ENCODE data around the gene CP. TPM values are rescaled to one million over a fixed set of nuclear protein-coding genes. Genes with fewer than 3 reads are reported as not detected.

CP gene
- total and polyA plus RNA-seq, 9 of the 15 experiments (the other 6 are each of a cell fraction or from before 2014, with no cell fraction given) = 0.30 to 0.75 TPM; not detected in 7

DNA sequence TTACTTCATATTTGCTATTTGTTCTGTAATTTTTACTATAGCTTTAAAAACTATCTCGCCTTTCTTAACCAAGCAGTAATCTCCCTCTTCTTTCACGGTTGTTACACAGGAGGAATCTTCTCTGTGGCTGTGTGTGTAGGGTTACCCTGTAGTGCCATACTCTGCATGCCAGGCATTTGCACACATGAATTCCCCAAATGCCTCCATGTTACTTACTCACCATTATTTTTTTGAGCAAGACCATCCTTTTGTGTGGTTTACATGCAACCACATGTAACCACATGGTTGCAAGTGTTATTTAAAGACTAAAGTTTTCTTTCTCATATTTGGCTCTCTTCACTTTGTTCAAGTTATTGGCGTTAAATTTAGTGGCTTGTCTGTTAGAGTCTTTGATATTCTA lies 46.7 kb downstream of the CP start (continued):
- TF ChIP-seq BMI1 (IDR thresholded peaks at IDR 0.05; ENCODE audit: low read length) (no peak), CBFA2T3 (IDR thresholded peaks at IDR 0.05) (no peak)

DNA sequence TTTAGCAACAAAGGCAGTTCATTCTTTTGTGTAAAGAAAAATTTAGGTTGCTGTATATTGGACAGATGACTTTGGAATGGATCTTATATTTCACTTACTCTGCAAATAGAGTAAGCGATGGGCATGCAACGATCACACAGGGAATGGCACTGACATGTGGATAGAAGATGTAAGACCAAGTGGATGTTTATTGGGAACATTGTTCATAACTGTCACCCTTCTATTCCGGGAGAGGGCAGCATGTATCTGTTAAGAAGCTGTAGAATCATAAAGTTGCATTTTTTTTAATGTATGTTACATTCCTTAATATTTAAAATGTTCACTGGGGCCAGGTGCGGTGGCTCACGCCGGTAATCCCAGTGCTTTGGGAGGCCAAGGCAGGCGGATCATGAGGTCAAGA lies 51.0 kb downstream of the CP start:
- in situ Hi-C loops (cut with MboI) = no loop called here
- Histone ChIP-seq H3K27me3 (ENCODE audit: control insufficient read depth in 2 of 2, insufficient read depth in 2 of 2, low read length in 2 of 2) (no peaks in the 10 kb centered on the region), H3K4me2 (ENCODE audit: insufficient read depth, low read length) (no peak overlapping the region), H3K27ac (ENCODE audit: extremely low read depth, low read depth, low read length) (no peak overlapping the region), H3K79me2 (ENCODE audit: control insufficient read depth, insufficient read depth, low read length) (no peaks in the 10 kb centered on the region), H2AFZ (ENCODE audit: low read depth, low read length) (no peak overlapping the region), H3K9me1 (ENCODE audit: control insufficient read depth, insufficient read depth, low read length) (no peaks in the 10 kb centered on the region), H3K36me3 (ENCODE audit: control insufficient read depth, insufficient read depth, low read length) (0 out of 3 replicates have a peak, but pooled peaks cover 4% of the 10 kb centered on the region), H4K20me1 (replicated peaks; ENCODE audit: control insufficient read depth, insufficient read depth, low read length) (no peaks in the 10 kb centered on the region), H3K9ac (ENCODE audit: insufficient read depth in 1 of 2, low read depth in 2 of 2, low read length in 2 of 2) (no peak overlapping the region), H3K4me1 (replicated peaks in 1 of 2; ENCODE audit: control insufficient read depth in 2 of 2, insufficient read depth in 2 of 2, low read length in 2 of 2) (no peaks in the 10 kb centered on the region), H3K4me3 (no peak overlapping the region), H3K9me3 (replicated peaks; ENCODE audit: control insufficient read depth, insufficient read depth, low read depth, low read length) (no peaks in the 10 kb centered on the region)
- ChIA-PET POLR2A (no interaction called here), CTCF (ENCODE audit: low intra/inter-chr PET ratio) (interaction anchor here (0.6 to 2.2 kb wide), 2 partner anchors 20 to 103 kb away, joined by 3 to 10 read pairs; no protein-coding TSS in a partner anchor)
- no peak for ATAC-seq
- BruUV-seq (replicated peaks) = no TSS peak
- no peak for DNase-seq (ENCODE audit: extremely low read depth in 1 of 4, low spot score in 3 of 4)
- intact Hi-C loops (cut with micrococcal nuclease) = no loop called here
- TF ChIP-seq U2AF1 (optimal IDR thresholded peaks at IDR 0.05; ENCODE audit: low read depth, low read length) (no peak), BCL6 (CRISPR knock-in tag; IDR thresholded peaks at IDR 0.05) (no peak), ZNF175 (CRISPR knock-in tag; IDR thresholded peaks at IDR 0.05; ENCODE audit: low read depth) (no peak), BRD9 (IDR thresholded peaks at IDR 0.05; ENCODE audit: low read depth, partially characterized antibody) (no peak)
- no peak for FAIRE-seq
- 77% methylated on average over 6 of the region's 7 CpGs for WGBS (ENCODE audit: insufficient coverage, low coverage, missing lambda C conversion rate)

DNA sequence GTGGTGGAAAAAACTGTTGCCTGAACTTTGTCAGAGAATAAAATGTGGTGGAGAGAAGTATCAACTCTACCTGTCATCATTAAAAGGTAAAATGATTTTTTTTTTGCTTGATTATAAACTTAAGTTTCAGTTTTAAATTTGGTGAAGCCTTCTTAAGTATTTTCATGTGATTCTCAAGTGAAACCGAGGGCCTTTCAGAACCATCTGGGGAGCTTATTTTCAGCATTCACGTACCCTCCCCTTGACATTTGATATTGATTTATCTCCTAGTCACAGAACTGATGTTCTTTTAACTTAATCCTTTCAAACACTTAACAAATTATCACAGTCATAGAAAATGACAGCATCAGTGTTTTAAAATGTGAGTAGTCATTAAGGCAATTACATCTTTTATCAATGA lies 53.7 kb downstream of the CP start:
- H3K9me3 ChIP-seq (replicated peaks; ENCODE audit: control insufficient read depth, insufficient read depth, low read depth, low read length) = no peaks in the 10 kb centered on the region
- H3K4me2 ChIP-seq (ENCODE audit: insufficient read depth, low read length) = no peak overlapping the region
- in situ Hi-C loops (cut with MboI) = no loop called here
- FAIRE-seq = no peak
- ChIA-PET POLR2A (no interaction called here), CTCF (ENCODE audit: low intra/inter-chr PET ratio) (no interaction called here)
- no peak for ATAC-seq
- H3K4me3 ChIP-seq = no peak overlapping the region
- intact Hi-C loops (cut with micrococcal nuclease) = no loop called here
- DNase-seq (ENCODE audit: extremely low read depth in 1 of 4, low spot score in 3 of 4) = no peak
- H3K27ac ChIP-seq (ENCODE audit: extremely low read depth, low read depth, low read length) = no peak overlapping the region
- 35% methylated on average over 2 of the region's 2 CpGs for WGBS (ENCODE audit: insufficient coverage, low coverage, missing lambda C conversion rate)
- TF ChIP-seq TCFL5 (CRISPR knock-in tag; conservative IDR thresholded peaks at IDR 0.05) = no peak
- TF ChIP-seq, protein P1, sequence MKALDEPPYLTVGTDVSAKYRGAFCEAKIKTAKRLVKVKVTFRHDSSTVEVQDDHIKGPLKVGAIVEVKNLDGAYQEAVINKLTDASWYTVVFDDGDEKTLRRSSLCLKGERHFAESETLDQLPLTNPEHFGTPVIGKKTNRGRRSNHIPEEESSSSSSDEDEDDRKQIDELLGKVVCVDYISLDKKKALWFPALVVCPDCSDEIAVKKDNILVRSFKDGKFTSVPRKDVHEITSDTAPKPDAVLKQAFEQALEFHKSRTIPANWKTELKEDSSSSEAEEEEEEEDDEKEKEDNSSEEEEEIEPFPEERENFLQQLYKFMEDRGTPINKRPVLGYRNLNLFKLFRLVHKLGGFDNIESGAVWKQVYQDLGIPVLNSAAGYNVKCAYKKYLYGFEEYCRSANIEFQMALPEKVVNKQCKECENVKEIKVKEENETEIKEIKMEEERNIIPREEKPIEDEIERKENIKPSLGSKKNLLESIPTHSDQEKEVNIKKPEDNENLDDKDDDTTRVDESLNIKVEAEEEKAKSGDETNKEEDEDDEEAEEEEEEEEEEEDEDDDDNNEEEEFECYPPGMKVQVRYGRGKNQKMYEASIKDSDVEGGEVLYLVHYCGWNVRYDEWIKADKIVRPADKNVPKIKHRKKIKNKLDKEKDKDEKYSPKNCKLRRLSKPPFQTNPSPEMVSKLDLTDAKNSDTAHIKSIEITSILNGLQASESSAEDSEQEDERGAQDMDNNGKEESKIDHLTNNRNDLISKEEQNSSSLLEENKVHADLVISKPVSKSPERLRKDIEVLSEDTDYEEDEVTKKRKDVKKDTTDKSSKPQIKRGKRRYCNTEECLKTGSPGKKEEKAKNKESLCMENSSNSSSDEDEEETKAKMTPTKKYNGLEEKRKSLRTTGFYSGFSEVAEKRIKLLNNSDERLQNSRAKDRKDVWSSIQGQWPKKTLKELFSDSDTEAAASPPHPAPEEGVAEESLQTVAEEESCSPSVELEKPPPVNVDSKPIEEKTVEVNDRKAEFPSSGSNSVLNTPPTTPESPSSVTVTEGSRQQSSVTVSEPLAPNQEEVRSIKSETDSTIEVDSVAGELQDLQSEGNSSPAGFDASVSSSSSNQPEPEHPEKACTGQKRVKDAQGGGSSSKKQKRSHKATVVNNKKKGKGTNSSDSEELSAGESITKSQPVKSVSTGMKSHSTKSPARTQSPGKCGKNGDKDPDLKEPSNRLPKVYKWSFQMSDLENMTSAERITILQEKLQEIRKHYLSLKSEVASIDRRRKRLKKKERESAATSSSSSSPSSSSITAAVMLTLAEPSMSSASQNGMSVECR (CRISPR knock-in tag; IDR thresholded peaks at IDR 0.05) = no peak
- H3K79me2 ChIP-seq (ENCODE audit: control insufficient read depth, insufficient read depth, low read length) = no peaks in the 10 kb centered on the region
- H3K36me3 ChIP-seq (ENCODE audit: control insufficient read depth, insufficient read depth, low read length) = 0 out of 3 replicates have a peak, but pooled peaks cover 4% of the 10 kb centered on the region
- H3K27me3 ChIP-seq (ENCODE audit: control insufficient read depth in 2 of 2, insufficient read depth in 2 of 2, low read length in 2 of 2) = no peaks in the 10 kb centered on the region
- H3K9me1 ChIP-seq (ENCODE audit: control insufficient read depth, insufficient read depth, low read length) = no peaks in the 10 kb centered on the region
- no peaks in the 10 kb centered on the region for H3K4me1 ChIP-seq (replicated peaks in 1 of 2; ENCODE audit: control insufficient read depth in 2 of 2, insufficient read depth in 2 of 2, low read length in 2 of 2)
- no peaks in the 10 kb centered on the region for H4K20me1 ChIP-seq (replicated peaks; ENCODE audit: control insufficient read depth, insufficient read depth, low read length)
- no peak overlapping the region for H3K9ac ChIP-seq (ENCODE audit: insufficient read depth in 1 of 2, low read depth in 2 of 2, low read length in 2 of 2)
- no TSS peak for BruUV-seq (replicated peaks)
- H2AFZ ChIP-seq (ENCODE audit: low read depth, low read length) = no peak overlapping the region
